GM19452 (cell line): ENCODE data around the gene NTN4.
"Not testable (repeated sequence)": the region's sequence is repeated elsewhere in the genome, so short reads cannot be mapped to it uniquely, and the experiment has no call there.

ENCODE experiments used
- ATAC-seq: cut with Tn5 transposase; IDR thresholded peaks from one replicate; pipeline ENCODE4 v1.9.1; 2021; ENCODE audit not compliant: unreplicated experiment

The NTN4 gene

DNA sequence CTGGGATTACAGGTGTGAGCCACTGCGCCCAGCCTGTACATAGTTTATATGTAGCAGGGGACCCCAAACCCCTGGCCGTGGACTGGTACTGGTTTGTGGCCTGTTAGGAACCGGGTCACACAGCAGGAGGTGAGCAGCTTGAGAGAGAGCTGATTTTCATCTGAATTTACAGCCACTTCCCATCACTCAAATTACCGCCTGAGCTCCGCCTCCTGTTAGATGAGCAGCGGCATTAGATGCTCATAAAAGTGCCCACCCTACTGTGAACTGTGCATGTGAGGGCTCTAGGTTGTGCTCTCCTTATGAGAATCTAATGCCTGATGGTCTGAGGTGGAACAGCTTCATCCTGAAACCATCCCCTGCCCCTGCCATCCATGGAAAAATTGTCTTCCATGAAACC is 119.3 kb downstream of the NTN4 start:
- no peak for ATAC-seq

DNA sequence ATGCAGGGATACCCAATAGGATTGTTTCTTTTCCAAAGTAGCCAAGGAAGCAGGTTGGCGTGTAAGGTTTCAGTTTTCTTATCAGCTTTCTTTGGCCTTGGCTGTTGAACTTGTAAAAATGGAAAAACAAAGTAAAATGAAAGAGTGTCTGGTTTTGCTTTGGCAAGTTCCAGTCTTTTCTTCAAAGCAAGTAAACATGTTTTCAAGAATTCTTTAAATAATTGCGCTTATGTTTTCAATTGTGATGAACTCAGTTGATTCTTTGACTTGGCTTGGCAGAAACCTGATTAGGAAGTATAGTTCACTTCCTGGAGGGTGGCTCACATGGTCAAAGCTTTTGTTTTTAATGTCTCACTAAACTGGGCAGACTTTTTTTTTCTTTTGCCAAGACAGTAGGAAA is 127.0 kb downstream of the NTN4 start:
- no peak for ATAC-seq

DNA sequence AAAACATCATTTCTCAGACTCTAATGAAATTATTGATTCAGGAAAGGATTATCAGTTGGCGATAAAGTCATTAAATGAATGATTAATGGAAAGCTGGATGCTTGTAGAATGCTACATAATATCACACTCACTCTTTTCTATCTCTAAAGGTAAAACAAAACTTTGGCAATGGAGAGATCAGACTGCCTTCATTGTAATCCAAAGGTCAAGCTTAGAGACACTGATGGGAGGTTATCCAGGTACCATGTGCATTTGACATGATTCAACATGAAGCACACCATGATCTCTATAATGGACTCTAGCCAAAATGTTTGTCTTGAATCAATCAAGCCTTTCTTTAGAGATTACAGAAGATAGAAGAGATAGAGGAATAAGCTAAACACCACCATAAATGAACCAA is 129.2 kb downstream of the NTN4 start:
- ATAC-seq, result no peak

DNA sequence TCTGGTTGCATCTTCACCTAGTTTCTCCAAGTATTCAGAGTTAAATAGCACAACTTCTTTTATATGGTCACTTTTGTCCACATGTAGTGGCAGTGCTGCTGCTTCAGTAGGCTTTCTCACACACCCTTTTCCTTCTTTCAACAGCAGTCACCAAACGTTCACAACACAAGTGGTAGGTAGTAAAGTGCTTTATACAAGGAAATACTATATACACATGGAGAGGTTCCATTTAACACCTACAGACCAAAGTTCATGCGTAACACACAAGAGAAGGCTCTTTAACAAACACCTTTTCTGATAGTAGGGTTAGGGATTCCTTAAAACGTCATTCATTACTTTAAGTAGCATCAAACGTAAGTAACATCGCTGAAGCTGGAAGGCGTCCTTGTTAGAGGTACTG is 132.2 kb downstream of the NTN4 start:
- ATAC-seq, result no peak

DNA sequence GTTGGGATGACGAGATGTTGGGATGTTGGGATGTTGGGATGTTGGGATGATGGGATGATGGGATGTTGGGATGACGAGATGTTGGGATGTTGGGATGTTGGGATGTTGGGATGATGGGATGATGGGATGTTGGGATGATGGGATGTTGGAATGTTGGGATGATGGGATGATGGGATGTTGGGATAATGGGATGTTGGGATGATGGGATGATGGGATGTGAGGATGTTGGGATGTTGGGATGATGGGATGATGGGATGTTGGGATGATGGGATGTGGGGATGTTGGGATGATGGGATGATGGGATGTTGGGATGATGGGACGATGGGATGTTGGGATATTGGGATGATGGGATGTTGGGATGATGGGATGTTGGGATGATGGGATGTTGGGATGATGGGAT is 135.9 kb downstream of the NTN4 start:
- ATAC-seq, result not testable (repeated sequence)

DNA sequence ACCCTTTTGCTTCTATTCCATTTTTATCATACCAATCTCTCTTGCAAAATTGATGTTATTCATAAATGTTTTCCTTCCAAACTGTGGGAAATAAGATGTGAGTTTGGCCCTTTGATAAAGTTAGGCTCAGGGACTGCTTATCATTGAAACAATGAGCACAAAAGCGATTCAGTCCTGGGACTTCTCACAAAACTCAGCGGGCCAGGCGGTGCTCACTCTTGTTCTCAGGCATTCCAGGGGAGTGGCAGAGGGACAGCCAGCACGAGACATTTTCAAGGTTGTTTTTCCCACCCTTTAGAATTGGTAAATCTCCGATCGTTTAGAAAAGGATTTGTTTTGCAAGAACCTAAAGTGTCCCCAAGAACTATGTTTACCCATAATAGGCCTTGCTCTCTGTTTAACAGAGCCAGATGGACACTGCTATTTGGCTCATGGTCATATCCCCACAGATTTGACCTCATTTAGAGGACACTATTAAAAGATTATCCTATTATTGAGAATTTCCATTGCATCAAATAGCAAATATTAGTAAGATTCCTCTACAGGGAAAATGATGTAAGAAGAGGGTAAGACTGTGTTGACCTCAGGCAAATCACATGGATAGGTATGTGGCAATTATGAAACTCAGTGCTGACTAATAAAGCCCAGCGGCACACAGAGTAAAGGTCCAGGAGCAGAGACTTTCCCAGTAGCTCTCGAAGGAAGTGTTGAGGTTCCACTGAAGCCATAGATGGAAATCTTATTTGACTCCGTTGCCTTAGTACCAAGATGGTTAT is 136.6 kb downstream of the NTN4 start:
- ATAC-seq, result no peak

DNA sequence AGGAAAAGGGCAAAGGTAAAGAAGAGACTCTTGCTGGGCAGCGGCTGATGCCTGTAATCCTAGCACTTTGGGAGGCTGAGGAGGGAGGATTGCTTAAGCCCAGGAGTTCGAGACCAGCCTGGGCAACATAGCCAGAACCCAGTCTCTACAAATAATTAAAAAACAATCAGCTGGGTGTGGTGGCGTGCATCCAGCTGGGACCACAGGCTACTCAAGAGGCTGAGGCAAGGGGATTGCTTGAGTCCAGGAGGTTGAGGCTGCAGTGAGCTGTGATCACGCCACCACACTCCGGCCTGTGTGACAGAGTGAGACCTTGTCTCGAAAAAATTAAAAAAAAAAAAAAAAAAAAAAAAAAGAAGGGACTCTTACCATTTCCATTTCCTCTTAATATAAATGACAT is 138.9 kb downstream of the NTN4 start:
- no peak for ATAC-seq

DNA sequence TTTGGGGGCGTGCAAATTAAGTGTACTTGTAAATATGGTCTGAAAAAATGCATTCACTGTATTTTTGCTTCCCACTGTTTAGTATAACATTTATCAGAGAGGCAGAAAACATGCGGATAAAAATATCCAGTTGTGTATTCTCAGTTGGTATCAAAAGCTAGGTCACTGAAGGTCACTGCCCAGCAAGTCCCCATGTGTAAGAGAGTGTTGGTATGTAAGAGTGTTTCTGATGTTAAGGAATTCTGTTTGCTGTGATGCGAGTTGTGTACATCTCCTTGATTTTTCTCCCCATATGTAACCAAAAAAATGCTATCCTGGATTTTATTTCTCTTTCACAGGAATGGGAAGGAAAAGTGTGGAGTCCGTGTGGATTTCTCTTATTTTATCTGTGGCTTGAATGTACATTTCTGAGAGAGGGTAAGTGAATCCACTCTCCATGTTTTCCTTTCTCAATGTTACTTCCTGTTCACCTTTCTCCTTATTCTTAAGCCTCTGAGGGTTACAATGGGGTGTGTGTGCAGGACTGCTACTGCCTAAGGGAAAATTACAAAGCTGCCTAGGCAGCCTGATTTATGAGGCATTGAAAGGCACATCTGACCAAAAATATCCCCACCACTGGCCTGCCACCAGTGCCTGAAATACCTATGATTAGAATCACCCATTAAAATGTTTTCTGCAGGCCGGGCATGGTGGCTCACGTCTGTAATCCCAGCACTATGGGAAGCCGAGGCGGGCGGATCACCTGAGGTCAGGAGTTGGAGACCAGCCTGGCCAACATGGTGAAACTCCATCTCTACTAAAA is 141.4 kb downstream of the NTN4 start:
- ATAC-seq, result no peak

DNA sequence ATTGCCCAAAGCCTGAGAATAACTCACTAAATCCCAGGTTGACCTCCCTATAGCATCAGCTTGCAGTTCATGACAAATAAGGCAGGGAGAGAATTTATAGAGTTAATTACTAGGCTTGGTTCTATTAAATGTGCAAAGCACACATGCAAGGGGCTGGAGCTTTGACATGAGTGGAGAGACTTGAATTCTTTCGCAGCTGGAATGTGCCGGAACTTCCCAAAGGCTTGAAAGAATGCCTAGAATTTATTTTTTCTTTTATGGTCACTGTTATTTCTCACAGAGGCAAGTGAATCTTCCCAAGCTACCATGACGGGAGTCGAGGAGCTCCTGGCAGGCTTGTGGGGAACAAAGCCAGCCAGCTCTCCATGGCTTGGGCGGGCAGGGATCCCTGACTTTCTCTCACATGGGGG is 143.8 kb downstream of the NTN4 start:
- no peak for ATAC-seq

DNA sequence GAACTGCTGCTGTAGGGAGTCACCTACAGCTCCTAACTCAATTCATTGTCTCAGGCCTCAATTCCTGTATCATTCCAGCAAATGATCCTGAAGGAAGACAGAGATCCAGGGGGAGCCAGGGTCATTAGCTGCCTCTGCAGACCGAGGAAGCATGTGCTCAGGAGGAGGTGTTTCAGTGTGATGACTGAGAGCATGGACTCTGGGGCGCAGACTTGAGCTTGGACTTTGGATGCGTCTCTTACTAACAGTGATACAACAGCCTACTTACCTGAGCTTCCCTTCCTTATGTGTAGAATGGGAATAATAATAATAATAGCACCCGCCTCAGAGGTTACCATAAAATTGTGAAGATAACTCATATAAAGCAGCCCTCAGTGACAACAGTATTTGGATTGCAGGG is 147.3 kb downstream of the NTN4 start:
- ATAC-seq, result no peak

DNA sequence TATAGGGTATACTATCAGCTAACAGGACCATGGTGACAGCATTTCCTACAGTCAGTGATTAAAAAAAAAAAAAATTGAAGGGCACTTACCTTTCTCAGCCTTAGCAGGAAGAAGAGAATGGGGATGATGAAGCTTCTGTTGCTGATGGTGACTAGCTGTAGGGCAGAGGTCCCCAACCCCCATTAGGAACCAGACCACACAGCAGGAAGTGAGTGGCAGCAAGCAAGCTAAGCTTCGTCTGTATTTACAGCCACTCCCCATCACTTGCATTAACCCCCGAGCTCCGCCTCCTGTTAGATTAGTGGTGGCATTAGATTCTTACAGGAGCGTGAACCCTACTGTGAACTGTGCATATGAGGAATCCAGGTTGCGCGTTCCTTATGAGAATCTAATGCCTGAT is 148.0 kb downstream of the NTN4 start:
- ATAC-seq, result no peak

DNA sequence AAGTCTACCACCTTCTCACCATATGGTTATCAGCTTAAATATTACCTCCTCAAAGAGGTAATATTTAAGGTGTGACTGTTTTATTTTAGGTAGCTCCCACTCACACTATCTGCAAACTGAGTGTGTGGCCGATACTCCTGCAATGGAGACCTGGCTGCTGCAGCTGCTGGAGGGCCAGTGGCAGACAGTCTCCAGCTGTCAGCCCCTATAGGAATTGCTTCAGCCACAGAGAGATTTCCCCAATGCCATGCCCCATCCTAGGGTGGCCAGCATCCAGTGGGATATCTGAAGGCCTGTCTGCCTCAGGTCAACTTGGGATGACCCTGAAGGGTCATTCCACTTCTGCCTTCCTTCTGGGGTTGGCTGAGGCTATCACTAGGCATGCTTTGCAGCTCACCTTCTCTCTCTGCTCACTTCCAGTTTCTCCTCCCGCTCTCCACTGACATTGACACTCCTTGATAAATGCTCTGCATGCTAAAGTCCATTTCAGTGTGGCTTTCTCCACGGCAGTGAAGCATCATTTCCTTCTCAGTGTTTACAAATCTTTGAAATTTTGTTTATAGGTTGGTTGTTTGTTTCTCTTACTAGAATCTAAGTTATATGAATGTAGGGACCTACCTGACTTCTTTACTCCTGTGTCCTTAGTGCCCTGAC is 149.1 kb downstream of the NTN4 start:
- ATAC-seq, result no peak

DNA sequence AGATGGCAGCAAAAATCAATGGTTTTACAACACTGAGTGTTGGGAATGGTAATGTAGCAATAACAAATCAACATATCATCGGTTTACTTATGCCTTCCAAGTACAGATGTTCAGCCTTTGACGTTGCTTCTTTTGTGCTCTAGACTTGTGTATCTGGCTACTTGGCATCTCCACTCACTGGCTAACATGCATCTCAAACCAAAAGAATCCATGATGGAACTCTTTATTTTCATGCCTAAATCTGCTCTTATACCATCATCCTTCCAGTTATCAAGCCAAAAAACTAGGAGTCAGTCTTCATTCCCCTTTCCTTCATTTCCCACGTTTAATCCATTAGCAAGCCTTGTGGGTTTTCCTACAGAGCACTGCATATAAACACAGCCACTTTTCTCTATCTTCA is 150.0 kb downstream of the NTN4 start:
- no peak for ATAC-seq

DNA sequence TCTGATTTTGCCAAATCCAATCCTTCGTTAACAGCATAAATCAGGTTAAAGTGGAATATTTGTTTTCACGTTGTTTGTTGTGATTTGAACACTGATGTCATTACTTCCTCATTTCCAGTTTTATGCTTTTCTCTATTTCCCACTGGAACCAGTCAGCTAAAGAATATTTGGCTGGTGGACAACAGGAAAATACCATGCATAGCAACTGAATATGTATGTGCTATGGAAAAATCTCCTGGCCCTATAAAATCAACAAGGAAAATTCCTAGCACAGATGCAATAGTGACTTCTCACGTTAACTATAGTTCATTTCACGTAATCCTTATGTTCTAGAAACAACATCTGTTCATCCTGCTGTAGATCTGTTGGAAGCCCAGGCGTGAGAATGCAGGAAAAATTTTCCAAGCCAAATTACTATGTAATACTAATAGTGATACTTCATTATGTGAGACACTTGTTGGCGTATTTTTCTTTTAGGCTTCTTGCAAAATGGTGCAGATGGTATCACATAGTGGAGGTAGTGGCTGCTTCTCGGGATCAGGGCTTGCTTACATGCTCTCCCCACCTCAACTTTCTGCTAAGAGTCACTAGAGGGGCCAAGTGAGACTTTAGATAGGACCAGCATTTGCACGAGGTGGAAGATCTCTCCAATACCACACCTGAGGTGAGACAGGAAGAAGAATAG is 153.0 kb downstream of the NTN4 start:
- no peak for ATAC-seq

DNA sequence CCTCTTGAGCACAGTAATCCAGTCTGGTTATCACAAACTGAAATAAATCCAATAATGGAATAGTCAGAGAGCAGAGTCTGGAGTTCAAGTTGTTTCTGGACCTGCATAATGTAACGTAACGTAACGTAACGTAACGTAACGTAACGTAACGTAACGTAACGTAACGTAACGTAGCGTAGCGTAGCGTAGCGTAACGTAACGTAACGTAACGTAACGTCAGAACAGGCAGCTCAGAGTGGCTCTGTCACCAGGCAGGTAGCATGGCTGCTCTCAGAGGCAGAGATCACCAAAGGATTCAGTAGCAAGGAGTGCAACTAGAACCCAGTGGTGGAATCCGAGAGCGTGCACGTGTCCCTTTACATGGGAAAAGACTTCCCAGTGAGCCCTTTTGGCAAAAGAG is 153.6 kb downstream of the NTN4 start:
- ATAC-seq, result no peak

DNA sequence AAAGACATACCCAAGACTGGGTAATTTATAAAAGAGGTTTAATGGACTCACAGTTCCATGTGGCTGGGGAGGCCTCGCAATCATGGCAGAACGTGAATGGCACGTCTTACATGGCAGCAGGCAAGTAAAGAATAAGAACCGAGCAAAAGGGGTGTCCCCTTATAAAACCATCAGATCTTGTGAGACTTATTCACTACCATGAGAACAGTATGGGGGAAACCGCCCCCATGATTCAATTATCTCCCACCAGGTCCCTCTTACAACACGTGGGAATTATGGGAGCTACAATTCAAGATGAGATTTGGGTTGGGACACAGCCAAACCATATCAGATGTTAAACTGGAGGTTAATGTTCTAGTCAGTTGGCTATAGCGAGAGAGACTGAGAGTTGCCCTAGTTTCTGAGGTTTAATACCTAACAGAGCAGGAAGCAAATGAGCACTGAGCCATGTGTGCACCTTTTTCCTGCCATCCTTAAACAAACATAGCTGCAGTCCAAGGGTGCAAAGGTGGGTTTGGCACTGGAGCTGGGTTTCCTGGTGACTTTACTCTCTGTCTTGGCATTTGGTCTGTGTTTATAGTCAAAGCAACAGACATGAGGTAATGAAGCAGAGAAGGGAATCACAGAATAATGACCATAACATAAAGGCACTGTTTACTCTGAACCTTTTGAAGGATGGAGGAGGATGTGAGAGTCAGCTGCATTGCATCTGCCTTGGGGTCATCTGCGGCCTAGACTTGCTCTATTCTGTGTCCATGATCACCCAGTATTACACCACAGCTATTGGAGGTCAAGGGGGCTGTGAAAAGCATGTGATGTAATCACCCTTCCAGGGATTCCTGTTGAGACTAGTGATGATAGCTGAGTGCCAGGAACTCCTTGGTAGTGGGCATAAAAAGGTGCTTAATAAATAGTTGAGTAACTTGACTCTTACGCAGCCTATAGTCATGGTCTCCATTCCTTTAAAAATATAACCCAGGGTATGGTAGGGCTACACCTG is 155.6 kb downstream of the NTN4 start:
- peak; percentile 90 for ATAC-seq

DNA sequence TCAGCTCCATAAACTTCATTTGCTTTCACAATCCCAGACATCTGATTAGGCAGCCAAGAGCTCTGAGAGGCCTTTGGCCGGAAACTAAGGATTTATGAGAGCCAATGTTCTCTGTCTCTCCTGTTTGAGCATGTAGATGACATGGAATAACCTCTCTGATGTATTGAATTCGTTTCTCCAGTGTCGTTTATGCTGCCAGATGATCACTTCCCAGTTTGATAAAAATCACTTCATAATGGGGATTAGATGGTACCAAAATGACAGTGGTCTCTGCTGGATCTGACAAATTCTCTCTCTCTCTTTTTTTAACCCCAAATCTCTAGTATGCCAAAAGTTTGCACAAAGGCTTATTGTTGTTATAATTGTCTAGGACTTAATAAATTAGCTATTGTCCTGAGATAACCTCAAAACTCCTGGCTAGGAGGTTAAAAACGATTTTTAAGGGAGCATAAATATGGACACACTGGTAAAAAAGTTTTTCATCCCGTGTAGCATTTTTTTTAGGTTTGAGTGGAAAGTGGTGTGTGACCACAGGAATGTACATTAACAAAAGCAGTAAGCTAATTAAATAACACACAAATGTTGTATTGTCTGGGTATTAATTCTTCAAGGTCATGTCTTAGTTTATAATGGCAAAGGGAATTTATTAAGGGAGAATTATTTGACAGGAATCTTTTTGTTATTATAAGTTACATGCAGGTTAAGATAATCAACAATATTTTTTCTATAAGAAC is 156.7 kb downstream of the NTN4 start:
- ATAC-seq, result no peak

DNA sequence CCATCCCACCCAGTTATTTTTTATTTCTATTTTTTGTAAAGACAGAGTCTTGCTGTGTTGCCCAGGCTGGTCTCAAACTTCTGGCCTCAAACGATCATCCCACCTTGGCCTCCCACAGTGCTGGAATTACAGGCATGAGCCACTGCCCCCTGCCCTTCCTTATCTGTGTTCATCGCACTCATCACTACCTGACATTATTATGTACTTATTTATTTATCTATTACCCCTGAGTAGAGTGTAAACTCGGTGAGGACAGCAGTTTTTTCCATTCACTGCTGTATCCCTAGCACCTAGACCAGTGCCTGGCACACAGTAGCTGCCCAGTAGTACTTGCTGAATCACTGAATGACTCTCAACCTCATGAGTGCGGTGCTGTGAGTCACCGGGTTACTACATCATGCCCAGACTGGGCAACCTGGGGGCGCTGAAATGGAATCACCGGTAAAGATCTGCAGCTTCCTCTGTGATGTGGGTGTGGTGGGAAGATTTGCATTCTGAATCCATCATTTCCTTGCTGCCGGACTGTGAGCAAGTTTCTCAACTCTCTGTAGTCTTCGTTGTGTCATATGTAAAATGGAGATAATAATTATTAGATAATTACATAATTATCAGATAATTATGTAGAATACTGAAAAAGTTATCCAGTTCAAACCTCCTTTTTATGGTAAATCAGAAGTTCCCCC is 157.4 kb downstream of the NTN4 start:
- ATAC-seq, result no peak

DNA sequence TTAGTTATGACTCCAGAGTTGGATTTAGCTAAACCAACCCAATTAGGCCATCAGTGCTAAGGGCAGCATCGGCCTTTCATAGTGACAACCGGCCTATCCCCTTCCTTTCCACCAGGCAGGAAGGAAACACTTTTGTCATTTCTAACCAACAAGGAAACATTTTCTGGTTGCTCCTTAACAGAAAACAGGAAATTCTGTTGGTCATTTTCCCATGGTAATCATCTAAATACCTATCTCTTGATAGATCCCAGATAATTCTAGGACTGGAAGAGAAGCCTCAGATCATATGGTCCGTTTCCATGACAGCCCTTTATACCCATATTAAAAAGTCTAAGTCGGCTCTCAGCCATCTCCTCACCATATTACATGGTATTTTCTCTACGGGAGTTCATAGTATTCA is 160.1 kb downstream of the NTN4 start:
- no peak for ATAC-seq
